GM12801 (cell line): ENCODE data around the gene VIL1.

ENCODE experiments used
- TF ChIP-seq, protein P1 (sequence below): IDR thresholded peaks from one replicate; pipeline ENCODE4 v1.5.1; 2011; ENCODE audit warnings: control low read depth; ENCODE audit not compliant: insufficient read length; ENCODE audit errors: extremely low read depth

Gene VIL1

GRCh38 chr2:218472988-218473387, 54.1 kb downstream of the VIL1 start:
- TF ChIP-seq, protein P1, sequence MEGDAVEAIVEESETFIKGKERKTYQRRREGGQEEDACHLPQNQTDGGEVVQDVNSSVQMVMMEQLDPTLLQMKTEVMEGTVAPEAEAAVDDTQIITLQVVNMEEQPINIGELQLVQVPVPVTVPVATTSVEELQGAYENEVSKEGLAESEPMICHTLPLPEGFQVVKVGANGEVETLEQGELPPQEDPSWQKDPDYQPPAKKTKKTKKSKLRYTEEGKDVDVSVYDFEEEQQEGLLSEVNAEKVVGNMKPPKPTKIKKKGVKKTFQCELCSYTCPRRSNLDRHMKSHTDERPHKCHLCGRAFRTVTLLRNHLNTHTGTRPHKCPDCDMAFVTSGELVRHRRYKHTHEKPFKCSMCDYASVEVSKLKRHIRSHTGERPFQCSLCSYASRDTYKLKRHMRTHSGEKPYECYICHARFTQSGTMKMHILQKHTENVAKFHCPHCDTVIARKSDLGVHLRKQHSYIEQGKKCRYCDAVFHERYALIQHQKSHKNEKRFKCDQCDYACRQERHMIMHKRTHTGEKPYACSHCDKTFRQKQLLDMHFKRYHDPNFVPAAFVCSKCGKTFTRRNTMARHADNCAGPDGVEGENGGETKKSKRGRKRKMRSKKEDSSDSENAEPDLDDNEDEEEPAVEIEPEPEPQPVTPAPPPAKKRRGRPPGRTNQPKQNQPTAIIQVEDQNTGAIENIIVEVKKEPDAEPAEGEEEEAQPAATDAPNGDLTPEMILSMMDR, result no peak

GRCh38 chr2:218474527-218474926, 55.6 kb downstream of the VIL1 start:
- TF ChIP-seq, protein P1, result no peak

GRCh38 chr2:218476676-218477075, 57.8 kb downstream of the VIL1 start:
- TF ChIP-seq, protein P1, result no peak

- TF ChIP-seq, protein P1, result no peak
Observed at GRCh38 chr2:218477247-218477646, 58.3 kb downstream of the VIL1 start.

GRCh38 chr2:218478544-218478943, 59.6 kb downstream of the VIL1 start:
- TF ChIP-seq, protein P1, result no peak

DNA sequence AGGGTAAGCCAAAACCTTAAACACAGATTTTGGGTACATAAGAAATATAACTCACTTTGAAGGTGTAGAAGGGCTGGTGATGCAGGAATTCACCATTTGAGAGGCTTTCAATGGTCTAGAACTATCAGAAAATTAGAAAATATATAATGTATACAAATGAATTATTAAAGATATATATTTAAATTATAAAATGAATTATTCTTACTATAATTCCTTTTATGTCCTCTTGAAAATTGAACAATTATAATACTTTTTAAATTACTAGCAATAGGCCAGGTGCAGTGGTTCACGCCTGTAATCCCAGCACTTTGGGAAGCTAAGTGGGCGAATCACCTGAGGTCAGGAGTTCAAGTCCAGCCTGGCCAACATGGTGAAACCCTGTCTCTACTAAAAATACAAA, 60.7 kb downstream of the VIL1 start:
- TF ChIP-seq, protein P1, result no peak

GRCh38 chr2:218482651-218483050, 63.7 kb downstream of the VIL1 start:
- TF ChIP-seq, protein P1, result no peak
